HFF-Myc (cell line): Measurements from ENCODE around the gene TARBP2.

Experiments used
- DNase-seq: peaks from one replicate; pipeline ENCODE4 v3.0.0-alpha.2; 2011; ENCODE audit warnings: low read depth; ENCODE audit errors: extremely low read depth
- H3K4me3 ChIP-seq: replicated peaks from 2 replicates; pipeline ENCODE4 v1.5.1; 2011; ENCODE audit warnings: low read depth, mild to moderate bottlenecking, control low read depth, low read length
- TF ChIP-seq, protein P1 (sequence below): IDR thresholded peaks from 2 replicates; pipeline ENCODE4 v1.5.1; 2012; ENCODE audit warnings: mild to moderate bottlenecking, low read depth, low read length, control low read depth; ENCODE audit errors: missing control alignments

The TARBP2 gene

DNA sequence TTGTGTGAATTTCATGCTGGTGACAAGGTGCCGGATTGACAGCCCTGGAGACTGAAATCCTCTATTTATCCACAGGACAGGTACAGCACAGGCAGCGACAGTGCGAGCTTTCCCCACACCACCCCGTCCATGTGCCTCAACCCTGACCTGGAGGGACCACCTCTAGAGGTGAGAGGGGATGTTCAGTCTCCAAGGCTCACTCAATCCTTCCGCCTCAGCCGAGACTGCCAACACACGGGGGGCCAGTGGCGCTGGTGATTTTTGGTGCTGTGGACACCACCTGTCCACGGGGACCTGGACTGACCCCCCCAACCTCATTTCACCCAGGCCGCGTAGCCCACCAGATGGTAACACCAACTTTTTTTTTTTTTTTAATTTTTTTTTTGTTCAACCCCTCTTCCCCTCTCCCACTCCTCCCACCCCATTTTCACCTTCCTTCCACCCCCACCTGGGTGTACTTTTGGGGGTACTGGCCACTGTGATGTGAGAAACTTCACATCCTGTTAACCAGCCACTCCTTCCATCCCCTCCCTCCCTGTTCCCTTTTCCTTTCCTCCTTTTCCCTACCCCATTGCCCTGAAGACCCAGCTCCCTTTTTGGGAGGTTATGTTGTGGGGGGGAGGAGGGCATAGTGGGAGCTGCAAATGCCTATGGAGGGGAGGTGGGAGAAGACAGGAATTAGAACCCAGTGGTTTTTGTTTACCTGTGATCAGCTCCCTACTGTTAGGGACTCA, 36.2 kb upstream of the TARBP2 start:
- DNase-seq = no peak
- no peak overlapping the region for H3K4me3 ChIP-seq
- TF ChIP-seq, protein P1, sequence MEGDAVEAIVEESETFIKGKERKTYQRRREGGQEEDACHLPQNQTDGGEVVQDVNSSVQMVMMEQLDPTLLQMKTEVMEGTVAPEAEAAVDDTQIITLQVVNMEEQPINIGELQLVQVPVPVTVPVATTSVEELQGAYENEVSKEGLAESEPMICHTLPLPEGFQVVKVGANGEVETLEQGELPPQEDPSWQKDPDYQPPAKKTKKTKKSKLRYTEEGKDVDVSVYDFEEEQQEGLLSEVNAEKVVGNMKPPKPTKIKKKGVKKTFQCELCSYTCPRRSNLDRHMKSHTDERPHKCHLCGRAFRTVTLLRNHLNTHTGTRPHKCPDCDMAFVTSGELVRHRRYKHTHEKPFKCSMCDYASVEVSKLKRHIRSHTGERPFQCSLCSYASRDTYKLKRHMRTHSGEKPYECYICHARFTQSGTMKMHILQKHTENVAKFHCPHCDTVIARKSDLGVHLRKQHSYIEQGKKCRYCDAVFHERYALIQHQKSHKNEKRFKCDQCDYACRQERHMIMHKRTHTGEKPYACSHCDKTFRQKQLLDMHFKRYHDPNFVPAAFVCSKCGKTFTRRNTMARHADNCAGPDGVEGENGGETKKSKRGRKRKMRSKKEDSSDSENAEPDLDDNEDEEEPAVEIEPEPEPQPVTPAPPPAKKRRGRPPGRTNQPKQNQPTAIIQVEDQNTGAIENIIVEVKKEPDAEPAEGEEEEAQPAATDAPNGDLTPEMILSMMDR = no peak

DNA sequence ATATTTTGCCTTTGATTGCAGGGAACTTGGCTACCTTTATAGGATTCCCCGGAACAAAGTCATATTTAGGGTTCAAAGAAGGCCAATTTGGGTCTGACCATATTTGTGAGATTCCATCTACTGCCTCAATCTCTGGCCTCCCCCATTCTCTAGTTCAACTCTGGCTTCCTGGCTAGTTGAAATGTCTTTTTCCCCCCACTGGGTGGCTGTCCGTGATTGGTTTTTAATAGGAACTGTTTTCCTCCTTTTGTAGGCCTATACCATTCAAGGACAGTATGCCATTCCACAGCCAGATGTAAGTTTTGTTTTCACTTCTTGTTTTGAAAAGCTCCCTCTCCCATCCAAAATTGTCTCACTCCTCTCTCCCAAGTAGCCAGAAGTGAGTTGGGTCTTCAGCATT, 35.4 kb upstream of the TARBP2 start:
- no peak overlapping the region for H3K4me3 ChIP-seq
- TF ChIP-seq, protein P1 = no peak

DNA sequence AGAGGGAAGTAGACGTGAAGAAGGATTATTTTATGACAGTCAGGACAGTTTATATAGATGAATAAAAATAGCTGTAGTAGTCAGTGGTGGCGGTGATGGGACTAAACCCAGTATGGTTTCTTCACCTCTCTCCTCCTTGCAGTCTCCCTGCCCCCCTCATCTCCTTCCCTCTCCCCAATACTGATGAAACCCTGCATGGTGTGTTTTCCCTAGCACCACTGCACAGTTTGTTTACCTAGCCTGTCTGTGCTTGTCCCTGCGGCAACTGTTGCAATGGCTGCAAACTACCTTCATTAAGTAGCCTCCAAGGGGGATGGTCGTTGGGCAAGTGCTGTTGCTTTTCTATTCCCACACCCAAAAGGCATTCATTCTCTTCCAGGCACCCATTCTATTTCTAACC, 34.4 kb upstream of the TARBP2 start:
- TF ChIP-seq, protein P1 = no peak
- no peak for DNase-seq
- H3K4me3 ChIP-seq = no peak overlapping the region

More for the DNA sequence above, 35.4 kb upstream of the TARBP2 start:
- no peak for DNase-seq

DNA sequence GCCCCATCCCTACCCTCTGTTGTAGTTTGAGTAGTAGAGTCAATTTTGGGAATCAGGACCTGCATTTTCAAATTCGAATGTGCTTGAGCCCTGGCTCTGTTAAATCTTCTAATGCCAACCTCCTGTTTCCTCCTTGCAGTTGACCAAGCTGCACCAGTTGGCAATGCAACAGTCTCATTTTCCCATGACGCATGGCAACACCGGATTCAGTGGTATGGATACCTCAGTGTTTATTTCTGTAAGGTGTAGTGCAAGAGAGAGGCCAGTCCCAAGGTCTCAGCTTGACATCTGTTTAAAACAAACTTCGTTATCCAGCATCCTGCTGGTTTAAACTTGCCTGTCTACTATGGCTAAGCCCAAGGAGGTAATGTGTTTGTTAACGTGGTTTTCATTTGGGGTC, 34.0 kb upstream of the TARBP2 start:
- no peak overlapping the region for H3K4me3 ChIP-seq
- TF ChIP-seq, protein P1 = no peak
- DNase-seq = no peak

DNA sequence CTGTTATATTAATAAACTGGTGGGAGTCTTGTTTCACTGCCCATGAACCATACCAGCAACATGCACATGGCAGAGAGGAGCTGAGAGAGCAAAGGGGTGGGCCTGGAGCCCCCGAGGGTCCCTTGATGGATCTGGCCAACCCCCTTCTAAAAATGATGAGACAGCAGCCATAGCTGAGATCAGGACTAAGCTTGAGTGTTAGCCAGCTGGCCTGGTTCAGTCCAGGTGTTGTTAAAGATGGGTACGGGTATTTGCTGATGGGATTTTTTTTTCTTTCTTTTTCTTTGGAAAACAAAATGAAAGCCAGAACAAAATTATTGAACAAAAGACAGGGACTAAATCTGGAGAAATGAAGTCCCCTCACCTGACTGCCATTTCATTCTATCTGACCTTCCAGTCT, 33.2 kb upstream of the TARBP2 start:
- TF ChIP-seq, protein P1 = no peak
- no peak overlapping the region for H3K4me3 ChIP-seq
- DNase-seq = no peak

DNA sequence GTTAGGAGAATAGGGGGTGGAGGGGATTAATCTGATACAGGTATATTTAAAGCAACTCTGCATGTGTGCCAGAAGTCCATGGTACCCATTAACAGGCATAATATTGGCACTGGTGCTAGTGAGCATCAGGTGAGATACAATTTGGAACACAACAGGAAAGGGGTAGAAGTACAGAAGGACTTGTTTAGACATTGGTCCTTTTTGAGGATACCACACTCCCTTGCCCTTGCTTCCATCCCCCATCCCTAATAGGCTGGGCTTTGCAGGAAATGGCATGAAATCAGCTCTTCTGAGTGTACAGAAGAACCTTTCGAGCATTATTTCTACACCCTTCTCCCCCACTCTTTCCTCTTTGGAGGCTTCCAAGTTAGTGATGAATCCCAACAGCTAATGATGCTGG, 32.8 kb upstream of the TARBP2 start:
- no peak overlapping the region for H3K4me3 ChIP-seq
- TF ChIP-seq, protein P1 = no peak
- no peak for DNase-seq
